Measurements from ENCODE around the gene WDFY3. TPM values are rescaled to one million over a fixed set of nuclear protein-coding genes. Genes with fewer than 3 reads are reported as not detected.

The WDFY3 gene
- total RNA-seq, 1 experiment from 2014 or later, result 42.7 TPM

DNA sequence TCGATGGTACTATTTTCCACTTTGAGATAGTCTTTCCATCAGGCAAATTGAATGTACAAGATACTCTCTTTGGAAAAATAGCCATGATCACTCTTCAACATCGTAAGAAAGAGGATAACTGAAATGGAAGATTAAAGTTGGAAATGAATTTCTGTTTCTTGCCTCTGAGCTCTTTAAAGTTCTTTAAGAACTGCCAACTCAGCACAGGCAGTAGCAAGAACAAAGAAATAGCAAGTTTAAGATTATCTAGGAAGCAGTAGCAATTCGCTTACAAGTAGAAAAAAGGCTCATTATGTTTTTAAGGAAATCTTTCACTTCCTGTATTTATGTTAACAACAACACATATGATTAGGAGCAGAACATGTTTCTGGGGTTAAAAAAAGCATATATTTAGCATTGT is 255.9 kb downstream of the WDFY3 start:
- Histone ChIP-seq H3K9me3 (no peaks in the 10 kb centered on the region), H3K27me3 (replicated peaks; ENCODE audit: control insufficient read depth, insufficient read depth, low read length) (no peaks in the 10 kb centered on the region), H3K4me1 (no peaks in the 10 kb centered on the region), H3K4me3 (ENCODE audit: low read depth, low read length) (no peak overlapping the region), H3K36me3 (ENCODE audit: control insufficient read depth, insufficient read depth, low read length) (no peaks in the 10 kb centered on the region; the same call in 1 of the 2 replicates)
- Mint-ChIP-seq H3K4me3 (ENCODE audit: unreplicated experiment) (no peak overlapping the region), H3K27ac (ENCODE audit: unreplicated experiment) (no peak overlapping the region), H3K9me3 (ENCODE audit: unreplicated experiment) (no peaks in the 10 kb centered on the region), H3K27me3 (ENCODE audit: insufficient read depth, unreplicated experiment) (no peaks in the 10 kb centered on the region), H3K36me3 (ENCODE audit: insufficient read depth, unreplicated experiment) (peaks cover 24% of the 10 kb centered on the region), H3K4me1 (ENCODE audit: low read depth, unreplicated experiment) (no peaks in the 10 kb centered on the region)
- no peak for DNase-seq
- CTCF ChIA-PET, result no interaction called here
- BruUV-seq (replicated peaks), result no TSS peak
- TF ChIP-seq, protein P1, sequence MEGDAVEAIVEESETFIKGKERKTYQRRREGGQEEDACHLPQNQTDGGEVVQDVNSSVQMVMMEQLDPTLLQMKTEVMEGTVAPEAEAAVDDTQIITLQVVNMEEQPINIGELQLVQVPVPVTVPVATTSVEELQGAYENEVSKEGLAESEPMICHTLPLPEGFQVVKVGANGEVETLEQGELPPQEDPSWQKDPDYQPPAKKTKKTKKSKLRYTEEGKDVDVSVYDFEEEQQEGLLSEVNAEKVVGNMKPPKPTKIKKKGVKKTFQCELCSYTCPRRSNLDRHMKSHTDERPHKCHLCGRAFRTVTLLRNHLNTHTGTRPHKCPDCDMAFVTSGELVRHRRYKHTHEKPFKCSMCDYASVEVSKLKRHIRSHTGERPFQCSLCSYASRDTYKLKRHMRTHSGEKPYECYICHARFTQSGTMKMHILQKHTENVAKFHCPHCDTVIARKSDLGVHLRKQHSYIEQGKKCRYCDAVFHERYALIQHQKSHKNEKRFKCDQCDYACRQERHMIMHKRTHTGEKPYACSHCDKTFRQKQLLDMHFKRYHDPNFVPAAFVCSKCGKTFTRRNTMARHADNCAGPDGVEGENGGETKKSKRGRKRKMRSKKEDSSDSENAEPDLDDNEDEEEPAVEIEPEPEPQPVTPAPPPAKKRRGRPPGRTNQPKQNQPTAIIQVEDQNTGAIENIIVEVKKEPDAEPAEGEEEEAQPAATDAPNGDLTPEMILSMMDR (IDR thresholded peaks at IDR 0.05; ENCODE audit: insufficient read depth in 1 of 2, low read depth in 1 of 2, low read length in 1 of 2, severe bottlenecking in 1 of 2, unreplicated experiment in 1 of 2), result no peak
- intact Hi-C loops (cut with micrococcal nuclease; ENCODE audit: unreplicated experiment), result no loop called here
- POLR2A ChIA-PET, result no interaction called here

DNA sequence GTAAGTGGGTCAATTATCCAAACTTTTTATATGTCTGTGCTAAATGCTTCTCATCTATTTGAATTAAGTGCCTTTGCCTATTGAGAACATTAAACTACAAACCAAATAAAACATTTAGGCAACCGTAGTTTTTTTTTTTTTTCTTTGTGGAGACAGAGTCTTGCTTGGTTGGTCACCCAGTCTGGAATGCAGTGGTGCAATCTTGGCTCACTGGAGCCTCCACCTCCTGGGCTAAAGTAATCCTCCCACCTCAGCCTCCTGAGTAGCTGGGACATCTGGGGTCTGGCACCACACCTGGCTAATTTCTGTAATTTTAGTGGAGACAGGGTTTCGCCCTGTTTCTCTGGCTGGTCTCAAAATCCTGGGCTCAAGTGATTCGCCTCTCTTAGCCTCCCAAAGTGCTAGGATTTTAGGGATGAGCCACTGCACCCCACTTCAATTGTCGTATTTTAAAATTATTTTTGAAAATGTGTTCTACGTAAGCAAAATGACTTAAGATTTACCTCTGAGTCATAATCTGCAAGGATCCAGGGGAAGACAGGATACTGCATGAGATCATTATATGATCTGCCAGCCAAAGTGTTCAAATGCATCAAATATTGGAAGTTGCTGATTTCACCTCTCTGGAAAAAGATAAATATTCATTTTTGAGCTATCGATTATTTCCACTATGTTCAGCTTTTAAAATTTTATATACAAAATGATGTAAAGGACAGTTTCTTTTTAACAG is 257.9 kb downstream of the WDFY3 start:
- no peaks in the 10 kb centered on the region for H3K9me3 ChIP-seq
- no peak overlapping the region for H3K27ac Mint-ChIP-seq (ENCODE audit: unreplicated experiment)
- ChIA-PET POLR2A (no interaction called here), CTCF (no interaction called here)
- peaks cover 26% of the 10 kb centered on the region for H3K36me3 Mint-ChIP-seq (ENCODE audit: insufficient read depth, unreplicated experiment)
- H3K9me3 Mint-ChIP-seq (ENCODE audit: unreplicated experiment), result no peaks in the 10 kb centered on the region
- intact Hi-C loops (cut with micrococcal nuclease; ENCODE audit: unreplicated experiment), result no loop called here
- DNase-seq, result no peak
- H3K4me3 Mint-ChIP-seq (ENCODE audit: unreplicated experiment), result no peak overlapping the region
- BruUV-seq (replicated peaks), result no TSS peak
- H3K4me1 Mint-ChIP-seq (ENCODE audit: low read depth, unreplicated experiment), result no peaks in the 10 kb centered on the region
- no peaks in the 10 kb centered on the region for H3K27me3 Mint-ChIP-seq (ENCODE audit: insufficient read depth, unreplicated experiment)
- H3K36me3 ChIP-seq (ENCODE audit: control insufficient read depth, insufficient read depth, low read length), result no peaks in the 10 kb centered on the region; the same call in 1 of the 2 replicates
- no peak overlapping the region for H3K4me3 ChIP-seq (ENCODE audit: low read depth, low read length)
- TF ChIP-seq, protein P1 (IDR thresholded peaks at IDR 0.05; ENCODE audit: insufficient read depth in 1 of 2, low read depth in 1 of 2, low read length in 1 of 2, severe bottlenecking in 1 of 2, unreplicated experiment in 1 of 2), result no peak
- no peaks in the 10 kb centered on the region for H3K4me1 ChIP-seq
- no peaks in the 10 kb centered on the region for H3K27me3 ChIP-seq (replicated peaks; ENCODE audit: control insufficient read depth, insufficient read depth, low read length)

DNA sequence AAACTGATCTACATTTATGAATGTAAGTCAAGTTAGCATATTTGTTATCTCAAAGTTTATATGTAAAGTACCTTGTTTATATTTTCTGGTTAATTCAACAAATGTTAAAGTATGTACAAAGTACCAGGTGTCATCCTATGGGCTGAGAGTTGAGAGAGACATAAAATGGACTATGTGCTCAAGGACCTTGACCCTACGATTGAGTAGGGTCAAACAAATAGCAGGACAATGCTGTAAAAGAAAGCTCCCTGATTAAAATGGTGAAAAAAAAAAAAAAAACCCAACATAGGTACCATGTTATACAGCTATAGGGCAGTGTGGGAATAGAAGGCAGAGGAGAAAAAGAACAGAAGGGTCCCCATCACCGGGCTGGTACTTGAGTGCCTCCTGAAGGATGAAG is 260.2 kb downstream of the WDFY3 start:
- Histone ChIP-seq H3K36me3 (ENCODE audit: control insufficient read depth, insufficient read depth, low read length) (peaks cover 1% of the 10 kb centered on the region; the same call in 1 of the 2 replicates), H3K9me3 (no peaks in the 10 kb centered on the region), H3K4me1 (no peaks in the 10 kb centered on the region), H3K27me3 (replicated peaks; ENCODE audit: control insufficient read depth, insufficient read depth, low read length) (no peaks in the 10 kb centered on the region), H3K4me3 (ENCODE audit: low read depth, low read length) (no peak overlapping the region)
- DNase-seq, result no peak
- Mint-ChIP-seq H3K36me3 (ENCODE audit: insufficient read depth, unreplicated experiment) (peaks cover 21% of the 10 kb centered on the region), H3K27ac (ENCODE audit: unreplicated experiment) (no peak overlapping the region), H3K4me3 (ENCODE audit: unreplicated experiment) (no peak overlapping the region), H3K9me3 (ENCODE audit: unreplicated experiment) (no peaks in the 10 kb centered on the region), H3K4me1 (ENCODE audit: low read depth, unreplicated experiment) (no peaks in the 10 kb centered on the region), H3K27me3 (ENCODE audit: insufficient read depth, unreplicated experiment) (no peaks in the 10 kb centered on the region)
- TF ChIP-seq, protein P1 (IDR thresholded peaks at IDR 0.05; ENCODE audit: insufficient read depth in 1 of 2, low read depth in 1 of 2, low read length in 1 of 2, severe bottlenecking in 1 of 2, unreplicated experiment in 1 of 2), result no peak
- CTCF ChIA-PET, result interaction anchor here (1.0 kb wide), 1 partner anchor 128 kb away, joined by 4 read pairs; no protein-coding TSS in a partner anchor
- POLR2A ChIA-PET, result no interaction called here
- intact Hi-C loops (cut with micrococcal nuclease; ENCODE audit: unreplicated experiment), result no loop called here
- no TSS peak for BruUV-seq (replicated peaks)
